ENCODE results near the gene KNSTRN.

The KNSTRN gene

DNA sequence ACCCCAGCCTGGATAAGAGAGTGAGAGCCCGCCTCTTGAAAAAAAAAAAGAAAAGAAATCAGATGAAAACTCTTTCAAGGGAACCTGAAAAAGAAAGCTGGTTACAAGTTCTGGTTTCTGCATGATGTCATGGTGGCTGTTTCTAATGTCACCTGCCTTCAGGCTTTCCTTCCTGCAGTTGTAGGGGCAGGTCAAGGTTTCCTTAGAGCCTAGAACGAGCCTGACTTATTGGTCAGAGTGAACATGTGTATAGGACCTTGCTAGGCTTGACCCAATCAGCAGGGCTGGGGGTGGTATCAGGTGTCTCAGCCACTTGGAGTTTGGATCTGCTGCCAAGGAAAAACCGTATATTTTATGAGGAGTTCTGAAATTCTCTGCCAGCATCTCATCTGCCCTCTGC lies 26.8 kb downstream of the KNSTRN start:
- Histone ChIP-seq H3K4me2 (ENCODE audit: insufficient read depth, low read length) (no peak overlapping the region), H3K27ac (ENCODE audit: low read length) (no peak overlapping the region)
- no peak for DNase-seq

DNA sequence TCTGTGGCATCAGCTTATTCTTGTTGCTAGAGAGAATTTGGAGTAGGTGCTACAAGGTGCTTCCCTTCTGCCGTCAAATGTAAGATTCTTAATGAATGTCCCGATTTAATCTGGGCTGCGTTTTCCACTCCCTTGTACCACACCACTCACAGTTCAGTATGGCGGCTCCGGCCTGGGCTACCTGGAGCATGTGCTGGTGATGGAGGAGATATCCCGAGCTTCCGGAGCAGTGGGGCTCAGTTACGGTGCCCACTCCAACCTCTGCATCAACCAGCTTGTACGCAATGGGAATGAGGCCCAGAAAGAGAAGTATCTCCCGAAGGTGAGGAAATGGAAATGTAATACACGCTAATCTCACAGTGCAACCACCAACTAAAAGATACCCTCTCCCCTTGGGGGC lies 28.0 kb downstream of the KNSTRN start:
- Histone ChIP-seq H3K27ac (ENCODE audit: low read length) (no peak overlapping the region), H3K79me2 (ENCODE audit: insufficient read depth, low read length) (peaks cover 26% of the 10 kb centered on the region), H3K9me3 (ENCODE audit: insufficient read depth, low read length, severe bottlenecking) (no peaks in the 10 kb centered on the region), H3K4me2 (ENCODE audit: insufficient read depth, low read length) (no peak overlapping the region), H3K4me1 (ENCODE audit: insufficient read depth, low read length) (peaks cover 23% of the 10 kb centered on the region), H3K36me3 (ENCODE audit: insufficient read depth, low read length) (peaks cover 81% of the 10 kb centered on the region), H3K27me3 (ENCODE audit: insufficient read depth, low read length, poor library complexity) (no peaks in the 10 kb centered on the region), H2AFZ (ENCODE audit: low read depth, low read length) (no peak overlapping the region), H3K9ac (ENCODE audit: low read depth, low read length) (no peak overlapping the region), H3K4me3 (ENCODE audit: low read depth in 1 of 2, low read length in 2 of 2) (no peak overlapping the region), H4K20me1 (ENCODE audit: insufficient read depth, low read length) (no peaks in the 10 kb centered on the region)
- no peak for TF ChIP-seq EZH2 (IDR thresholded peaks at IDR 0.05; ENCODE audit: borderline replicate concordance, low read depth, low read length, severe bottlenecking)
- TF ChIP-seq CTCF (IDR thresholded peaks at IDR 0.05; ENCODE audit: borderline replicate concordance, extremely low read depth, low read length, poor library complexity, severe bottlenecking), result no peak
- ATAC-seq (ENCODE audit: insufficient read depth, low read depth) (no peak), DNase-seq (no peak)

More for the DNA sequence above, 26.8 kb downstream of the KNSTRN start:
- no peak for TF ChIP-seq EZH2 (IDR thresholded peaks at IDR 0.05; ENCODE audit: borderline replicate concordance, low read depth, low read length, severe bottlenecking)
- no peak for TF ChIP-seq CTCF (IDR thresholded peaks at IDR 0.05; ENCODE audit: borderline replicate concordance, extremely low read depth, low read length, poor library complexity, severe bottlenecking)
- H3K4me3 ChIP-seq (ENCODE audit: low read depth in 1 of 2, low read length in 2 of 2), result no peak overlapping the region
- H3K79me2 ChIP-seq (ENCODE audit: insufficient read depth, low read length), result peaks cover 26% of the 10 kb centered on the region
- no peaks in the 10 kb centered on the region for H3K9me3 ChIP-seq (ENCODE audit: insufficient read depth, low read length, severe bottlenecking)
- no peaks in the 10 kb centered on the region for H4K20me1 ChIP-seq (ENCODE audit: insufficient read depth, low read length)
- peaks cover 32% of the 10 kb centered on the region for H3K4me1 ChIP-seq (ENCODE audit: insufficient read depth, low read length)
- H2AFZ ChIP-seq (ENCODE audit: low read depth, low read length), result no peak overlapping the region
- H3K27me3 ChIP-seq (ENCODE audit: insufficient read depth, low read length, poor library complexity), result no peaks in the 10 kb centered on the region
- H3K9ac ChIP-seq (ENCODE audit: low read depth, low read length), result no peak overlapping the region
- peaks cover 70% of the 10 kb centered on the region for H3K36me3 ChIP-seq (ENCODE audit: insufficient read depth, low read length)
- ATAC-seq (ENCODE audit: insufficient read depth, low read depth), result no peak

- TF ChIP-seq EZH2 (IDR thresholded peaks at IDR 0.05; ENCODE audit: borderline replicate concordance, low read depth, low read length, severe bottlenecking) (no peak), CTCF (IDR thresholded peaks at IDR 0.05; ENCODE audit: borderline replicate concordance, extremely low read depth, low read length, poor library complexity, severe bottlenecking) (no peak)
- peaks cover 11% of the 10 kb centered on the region for H3K79me2 ChIP-seq (ENCODE audit: insufficient read depth, low read length)
- H2AFZ ChIP-seq (ENCODE audit: low read depth, low read length), result no peak overlapping the region
- H3K4me2 ChIP-seq (ENCODE audit: insufficient read depth, low read length), result no peak overlapping the region
- no peaks in the 10 kb centered on the region for H4K20me1 ChIP-seq (ENCODE audit: insufficient read depth, low read length)
- no peak overlapping the region for H3K4me3 ChIP-seq (ENCODE audit: low read depth in 1 of 2, low read length in 2 of 2)
- DNase-seq (no peak), ATAC-seq (ENCODE audit: insufficient read depth, low read depth) (no peak)
- H3K27ac ChIP-seq (ENCODE audit: low read length), result no peak overlapping the region
- no peak overlapping the region for H3K9ac ChIP-seq (ENCODE audit: low read depth, low read length)
- H3K36me3 ChIP-seq (ENCODE audit: insufficient read depth, low read length), result peaks cover 91% of the 10 kb centered on the region
- H3K4me1 ChIP-seq (ENCODE audit: insufficient read depth, low read length), result peaks cover 10% of the 10 kb centered on the region
- no peaks in the 10 kb centered on the region for H3K27me3 ChIP-seq (ENCODE audit: insufficient read depth, low read length, poor library complexity)
- H3K9me3 ChIP-seq (ENCODE audit: insufficient read depth, low read length, severe bottlenecking), result no peaks in the 10 kb centered on the region
These were observed 29.7 kb downstream of the KNSTRN start for GRCh38 chr15:40412095-40412759.

Measured in DND-41 (cell line).